ENCODE measurements around the gene SLIT1.

The SLIT1 gene

GRCh38 chr10:97138846-97139245 lies 46.9 kb downstream of the SLIT1 start:
- no peak for DNase-seq (ENCODE audit: low spot score)

DNA sequence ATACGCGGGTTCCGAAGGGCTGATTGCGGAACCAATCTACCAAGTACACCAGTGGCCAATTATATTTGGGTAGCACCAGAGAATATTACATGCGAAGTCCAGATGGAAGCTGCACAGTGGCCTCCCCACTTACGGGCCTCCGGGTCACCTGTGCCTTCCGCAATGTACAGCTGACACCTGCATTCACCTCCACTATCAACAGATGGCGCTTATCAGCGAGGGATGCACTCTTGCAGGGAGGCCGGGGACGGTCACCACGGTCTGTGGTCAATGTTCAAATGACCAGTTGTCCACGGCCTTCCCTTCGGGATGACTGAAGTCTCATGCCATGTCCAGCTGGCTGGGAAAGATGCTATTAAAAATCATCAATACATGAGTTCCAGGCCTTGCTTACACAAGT lies 47.6 kb downstream of the SLIT1 start:
- peak; percentile 74 for DNase-seq (ENCODE audit: low spot score)

DNA sequence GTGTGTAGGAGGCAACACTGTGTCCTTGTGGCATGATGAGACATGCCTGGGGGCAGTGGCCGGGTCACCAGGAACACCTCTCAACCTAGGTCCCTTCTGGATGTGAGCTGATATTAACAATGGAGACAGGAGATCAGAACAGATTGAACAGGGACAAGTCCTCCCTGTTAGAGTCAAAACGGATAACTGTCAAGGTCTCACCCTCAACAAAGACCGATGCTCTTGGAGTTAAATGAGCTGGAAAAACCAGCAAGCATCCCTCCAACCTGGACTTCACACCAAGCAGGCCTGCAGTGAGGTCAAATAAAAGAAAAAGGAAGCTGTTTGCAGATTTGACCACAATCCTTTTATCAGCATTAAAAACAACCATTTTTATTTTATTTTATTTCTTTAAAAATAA lies 49.0 kb downstream of the SLIT1 start:
- DNase-seq (ENCODE audit: low spot score), result no peak

- no peak for DNase-seq (ENCODE audit: low spot score)
Measured at GRCh38 chr10:97135464-97135863, 50.3 kb downstream of the SLIT1 start.

DNA sequence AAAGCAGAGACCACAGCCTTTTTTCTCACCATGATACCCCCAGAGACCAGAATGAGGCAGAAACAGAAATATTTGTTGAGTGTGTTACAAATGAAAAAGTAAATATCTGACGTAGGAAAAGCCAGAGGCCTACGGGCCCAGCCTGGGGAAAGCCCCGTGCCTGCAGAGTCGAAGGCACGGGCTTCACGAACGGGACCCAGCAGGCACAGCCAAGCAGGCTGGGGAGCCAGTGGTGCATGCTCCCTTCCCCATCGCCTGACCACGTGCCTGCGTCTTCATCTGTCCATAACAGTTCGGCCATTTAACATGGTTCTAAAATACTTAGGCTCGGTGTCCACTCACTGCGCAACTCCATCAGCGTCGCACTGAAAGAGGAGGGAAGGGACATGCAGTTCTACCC lies 50.8 kb downstream of the SLIT1 start:
- no peak for DNase-seq (ENCODE audit: low spot score)

DNA sequence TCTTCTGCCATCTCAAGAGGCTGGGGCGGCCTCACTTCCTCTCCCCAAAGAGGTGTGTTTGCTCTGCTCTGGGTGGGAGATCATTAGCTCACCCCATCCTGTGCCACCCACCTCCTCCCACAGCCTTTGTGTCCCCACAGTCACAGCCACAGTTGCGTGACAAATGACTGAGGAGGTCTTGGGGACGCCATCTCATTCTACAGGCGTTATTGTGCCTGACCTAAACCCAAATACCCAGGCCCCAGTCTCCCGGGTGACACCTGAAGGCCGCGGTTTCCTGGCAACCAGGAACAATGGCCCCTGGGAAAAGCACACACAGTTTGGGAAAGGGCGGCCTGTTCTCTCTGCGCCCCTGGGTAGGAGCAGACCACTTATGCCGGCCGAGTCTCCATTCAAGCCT lies 51.6 kb downstream of the SLIT1 start:
- DNase-seq (ENCODE audit: low spot score), result no peak

GRCh38 chr10:97132273-97132672 lies 53.5 kb downstream of the SLIT1 start:
- DNase-seq (ENCODE audit: low spot score), result no peak

DNA sequence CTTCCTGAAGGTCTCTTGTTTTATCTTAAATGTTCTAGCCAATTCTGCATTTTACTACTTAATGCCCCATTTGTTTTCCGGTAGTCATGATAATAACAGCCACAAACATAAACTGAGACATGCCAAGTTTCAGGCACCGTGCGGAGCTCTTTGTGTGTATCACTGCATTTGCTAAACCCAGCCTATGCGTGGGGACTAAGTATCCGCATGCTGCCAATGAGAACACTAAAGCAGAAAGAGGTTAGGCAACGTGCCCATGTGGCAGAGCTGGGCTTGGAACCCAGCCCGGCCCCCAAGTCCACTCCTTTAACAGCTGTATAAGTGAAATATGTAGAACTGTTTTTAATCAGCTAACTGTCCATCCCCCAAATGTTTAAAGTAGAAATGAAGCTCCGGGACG lies 54.1 kb downstream of the SLIT1 start:
- no peak for DNase-seq (ENCODE audit: low spot score)

DNA sequence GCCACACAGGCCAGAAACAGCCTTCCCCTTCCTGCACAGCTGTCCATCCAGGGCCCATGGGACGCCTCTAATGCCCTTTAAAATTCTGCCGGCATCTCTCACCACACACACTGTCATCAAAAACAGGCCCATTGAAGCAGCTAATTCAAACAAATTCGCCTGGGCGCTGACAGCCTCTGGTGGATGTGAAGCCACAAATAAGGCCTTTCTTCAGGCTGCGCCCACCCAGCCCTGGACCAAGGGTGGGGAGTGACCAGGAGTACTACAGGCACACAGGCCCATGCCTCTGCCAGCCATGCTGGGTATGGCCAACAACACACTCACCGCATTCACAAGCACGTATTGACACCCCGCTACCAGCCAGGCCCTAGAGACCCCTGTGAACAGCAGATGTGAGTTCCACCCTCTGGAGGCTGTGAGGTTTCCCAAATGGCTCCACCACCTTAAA lies 54.6 kb downstream of the SLIT1 start:
- DNase-seq (ENCODE audit: low spot score), result no peak

DNA sequence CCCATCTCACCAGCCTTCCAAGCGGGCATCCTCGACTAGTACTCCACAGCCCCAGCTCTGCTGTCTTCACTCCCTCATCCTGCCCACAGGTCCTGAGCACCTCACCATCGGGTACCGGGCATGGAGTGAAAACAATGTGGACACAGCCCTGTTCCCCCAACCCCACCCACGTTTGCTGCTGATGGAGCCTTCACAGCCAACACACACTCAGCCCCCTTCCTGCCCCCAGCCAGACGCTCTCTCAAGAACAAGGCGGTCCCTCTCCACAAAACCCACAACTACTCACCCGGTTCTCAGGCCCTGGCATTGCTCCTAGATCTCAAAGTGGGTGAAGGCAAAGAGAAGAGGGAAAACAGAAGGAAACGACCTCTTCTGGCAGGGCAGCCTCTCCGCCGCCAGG lies 56.1 kb downstream of the SLIT1 start:
- no peak for DNase-seq (ENCODE audit: low spot score)

GRCh38 chr10:97128516-97129154 lies 57.1 kb downstream of the SLIT1 start:
- no peak for DNase-seq (ENCODE audit: low spot score)

- no peak for DNase-seq (ENCODE audit: low spot score)
Measured at GRCh38 chr10:97128039-97128492, 57.7 kb downstream of the SLIT1 start.

- DNase-seq (ENCODE audit: low spot score), result no peak
Measured at GRCh38 chr10:97127509-97127908, 58.2 kb downstream of the SLIT1 start.

- DNase-seq (ENCODE audit: low spot score), result no peak
Measured at GRCh38 chr10:97124211-97124610, 61.5 kb downstream of the SLIT1 start.

GRCh38 chr10:97123765-97124164 lies 62.0 kb downstream of the SLIT1 start:
- no peak for DNase-seq (ENCODE audit: low spot score)

DNA sequence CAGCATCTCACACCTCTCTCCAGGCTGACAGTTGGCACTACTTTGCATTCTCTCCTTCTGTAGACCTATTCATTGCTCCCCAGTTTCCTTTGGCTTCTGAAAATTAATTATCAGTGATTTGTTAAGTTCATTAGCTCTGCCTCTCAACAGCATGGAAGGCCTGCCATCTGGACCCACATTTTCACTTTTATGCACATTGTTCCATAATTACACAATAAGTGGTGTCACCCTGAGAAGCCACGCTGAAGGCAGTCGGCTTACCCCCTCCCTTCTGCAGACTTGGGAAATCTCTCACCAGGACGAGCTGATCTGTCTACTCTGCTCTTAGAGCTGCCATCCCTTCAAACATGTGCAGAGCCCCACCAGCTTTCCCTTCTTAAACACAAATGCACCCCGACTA lies 64.7 kb downstream of the SLIT1 start:
- no peak for DNase-seq (ENCODE audit: low spot score)

DNA sequence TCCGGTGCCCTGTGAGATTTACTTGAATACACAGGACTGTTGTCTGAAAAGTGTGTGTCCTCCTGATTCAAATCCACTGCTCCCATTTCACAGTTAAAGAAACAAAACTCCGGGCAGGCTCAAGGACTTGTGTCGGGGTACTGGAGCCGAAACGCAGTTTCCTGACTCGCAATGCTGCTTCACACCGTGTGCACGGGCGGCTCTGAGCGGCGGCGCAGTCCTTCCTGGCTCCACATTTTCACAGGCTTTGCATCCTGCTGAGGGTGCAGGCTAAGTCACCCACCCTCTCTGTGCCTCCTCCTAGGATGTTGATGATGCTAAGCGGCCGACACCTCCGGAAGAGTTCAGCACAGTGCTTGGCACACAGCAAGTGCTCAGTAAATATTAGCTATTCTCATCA lies 65.4 kb downstream of the SLIT1 start:
- no peak for DNase-seq (ENCODE audit: low spot score)

DNA sequence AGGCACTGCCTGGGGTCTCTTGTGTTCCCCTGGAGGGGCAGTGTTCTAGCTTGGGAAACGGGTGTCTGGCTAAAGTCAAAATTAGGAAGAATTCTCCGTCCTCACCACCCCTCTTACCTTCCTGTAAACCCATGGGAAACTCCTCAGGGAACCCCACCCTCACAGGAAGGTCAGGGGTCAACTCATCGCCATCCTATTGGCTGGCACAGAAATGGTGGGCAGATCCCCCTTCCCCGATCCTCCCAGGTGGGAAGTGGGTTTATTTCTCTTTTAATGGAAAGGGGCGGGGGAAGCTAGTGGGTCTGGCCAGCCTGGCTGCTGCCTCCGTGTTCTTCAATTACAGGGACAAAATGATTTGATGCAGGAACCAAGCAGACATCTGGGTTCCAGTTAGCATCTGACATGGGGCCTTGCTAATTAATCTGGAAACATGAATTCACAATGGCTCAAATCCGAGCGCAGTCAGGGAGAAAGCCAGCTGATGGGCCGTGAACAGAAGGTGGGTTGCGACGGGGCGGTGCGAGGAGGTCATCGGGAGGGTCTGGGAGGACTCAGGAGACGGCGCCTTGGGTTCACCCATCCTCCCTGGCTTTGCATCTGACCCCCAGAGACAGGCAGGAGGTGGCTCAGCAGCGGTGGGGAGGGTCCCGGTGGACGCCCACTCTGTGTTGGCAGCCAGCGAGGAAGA lies 66.6 kb downstream of the SLIT1 start:
- no peak for DNase-seq (ENCODE audit: low spot score)

DNA sequence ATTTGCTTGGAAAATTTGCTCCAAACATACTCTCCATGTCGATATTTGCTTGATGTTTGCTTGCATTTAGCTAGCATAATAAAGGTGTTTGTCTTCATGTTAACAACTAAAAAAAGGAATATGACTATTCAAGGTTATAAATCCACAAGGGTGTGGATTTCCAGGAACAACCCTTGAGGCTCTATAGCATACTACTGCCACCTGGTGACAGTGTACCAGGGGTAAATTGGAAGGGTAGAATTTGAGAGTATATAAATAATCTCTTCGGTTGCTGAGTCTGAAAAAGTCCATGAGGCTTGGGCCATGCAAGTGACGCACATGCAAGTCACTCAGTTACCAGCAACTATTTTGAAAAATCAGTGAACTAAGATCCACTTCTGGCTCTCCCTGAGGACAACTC lies 68.4 kb downstream of the SLIT1 start:
- peak; percentile 28 for DNase-seq (ENCODE audit: low spot score)

DNA sequence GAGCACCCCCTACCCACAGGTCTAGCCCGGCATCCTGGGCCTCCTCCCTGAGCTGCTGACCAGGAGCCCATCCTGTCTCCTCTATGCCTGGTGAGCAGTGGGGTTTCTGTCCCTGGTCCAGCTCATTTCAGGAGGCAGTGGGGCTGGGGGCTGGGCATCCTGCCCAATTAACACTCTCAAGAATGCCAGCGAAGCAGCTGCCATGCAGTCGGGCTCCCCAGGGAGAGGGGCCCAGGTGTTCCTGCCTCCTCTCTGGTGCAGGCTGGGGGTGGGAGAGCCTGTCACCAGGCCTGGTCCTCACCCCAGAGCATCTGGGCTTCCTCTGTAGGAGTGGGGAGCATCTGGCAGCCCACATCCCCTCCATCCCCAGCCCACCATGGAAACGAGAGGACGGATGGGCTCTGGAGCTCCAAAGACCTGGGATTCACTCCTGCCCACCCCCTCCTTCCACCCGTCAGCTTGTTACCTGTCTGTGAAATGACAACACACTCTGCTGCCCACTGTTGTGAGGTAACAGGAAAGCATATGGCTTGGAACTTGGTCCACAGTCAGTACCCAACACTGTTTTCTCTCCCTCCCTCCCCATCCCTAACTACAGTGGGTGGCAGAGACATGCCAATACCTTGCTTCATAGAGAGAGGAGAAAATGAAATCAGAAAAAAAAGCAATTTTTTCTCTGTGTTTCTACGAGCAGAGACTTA lies 69.1 kb downstream of the SLIT1 start:
- DNase-seq (ENCODE audit: low spot score), result no peak

DNA sequence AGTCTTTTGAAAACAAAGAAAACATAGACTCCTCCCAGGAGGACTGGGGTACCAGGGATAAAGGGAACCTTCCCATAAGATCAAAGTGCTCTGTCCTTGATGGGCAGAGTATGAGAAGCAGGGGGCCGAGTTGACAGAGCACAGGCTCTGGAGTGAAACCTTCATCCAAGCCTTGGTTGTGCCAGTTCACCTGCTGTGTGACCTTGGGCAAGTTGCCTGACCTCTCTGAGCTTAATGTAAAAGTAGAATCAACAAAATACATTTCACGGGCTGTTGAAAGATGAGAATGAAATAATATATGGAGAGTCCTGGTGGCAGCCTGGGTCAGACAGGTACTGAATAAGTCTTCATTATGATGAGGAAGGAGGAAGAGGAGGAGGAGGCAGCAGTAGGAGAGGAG lies 69.9 kb downstream of the SLIT1 start:
- no peak for DNase-seq (ENCODE audit: low spot score)

DNA sequence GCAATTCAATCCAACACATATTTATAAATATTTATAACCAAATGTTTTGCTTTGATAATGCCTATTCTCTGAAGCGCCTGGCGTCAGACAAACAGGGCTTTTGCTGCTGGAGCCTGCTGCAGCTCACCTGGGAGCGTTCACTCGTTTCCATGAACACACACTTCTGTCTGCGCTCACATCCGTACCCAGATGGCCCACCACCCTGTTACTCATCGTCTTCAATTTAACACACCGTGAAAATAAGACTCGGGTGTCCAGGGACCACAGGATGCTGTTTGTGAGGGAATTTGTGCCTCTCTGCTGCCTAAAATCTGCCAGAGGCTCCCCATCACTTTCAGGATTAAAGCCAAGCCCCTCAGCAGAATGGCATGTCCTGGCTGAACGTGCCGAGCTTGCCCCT lies 74.1 kb downstream of the SLIT1 start:
- no peak for DNase-seq (ENCODE audit: low spot score)

- no peak for DNase-seq (ENCODE audit: low spot score)
Measured at GRCh38 chr10:97109547-97109946, 76.2 kb downstream of the SLIT1 start.

Measured in HuH-7 (cell line).